ENCODE results near the gene MS4A10.

Gene MS4A10

DNA sequence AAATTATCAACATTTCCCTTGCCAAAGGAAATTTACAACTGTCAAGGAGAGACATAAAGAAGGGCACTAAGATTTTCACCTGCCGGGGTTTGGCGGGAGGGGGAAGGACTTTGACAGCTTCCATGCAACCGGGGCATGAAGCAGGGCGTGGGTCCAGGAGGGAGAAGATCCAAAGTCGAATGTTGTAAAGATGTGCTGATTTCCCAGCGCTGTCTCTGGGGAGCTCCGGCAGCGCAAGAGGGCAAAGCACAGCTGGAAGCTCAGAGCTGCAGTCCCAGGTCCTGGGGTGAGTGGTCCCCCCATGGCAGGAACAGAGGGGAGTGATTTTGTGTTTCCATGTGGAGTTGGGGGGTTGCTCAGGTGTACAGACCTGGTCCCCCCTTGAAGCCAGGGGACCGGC lies at the start of gene MS4A10:
TSS of gene MS4A10 (plus strand) at position 198 of the 400 bp plus-strand sequence. CDS start 5,003 bp downstream, outside the sequence.
- Histone ChIP-seq H3K27ac (ENCODE audit: low read length) (no peak within 1 kb of the TSS), H3K9ac (ENCODE audit: low read length) (no peak within 1 kb of the TSS), H3K9me3 (ENCODE audit: control insufficient read depth, low read depth, low read length) (no peaks in the 10 kb centered on the region), H3K36me3 (ENCODE audit: control insufficient read depth, low read depth, low read length) (no peaks in the 10 kb centered on the region), H3K4me1 (ENCODE audit: control insufficient read depth, low read depth, low read length) (no peaks in the 10 kb centered on the region), H3K4me3 (ENCODE audit: low read length) (no peak within 1 kb of the TSS), H3K27me3 (ENCODE audit: control insufficient read depth, insufficient read depth, low read length) (no peaks in the 10 kb centered on the region)

- Histone ChIP-seq H3K4me3 (ENCODE audit: low read length) (no peak overlapping the region), H3K27ac (ENCODE audit: low read length) (no peak overlapping the region), H3K9ac (ENCODE audit: low read length) (no peak overlapping the region), H3K27me3 (ENCODE audit: control insufficient read depth, insufficient read depth, low read length) (no peaks in the 10 kb centered on the region), H3K4me1 (ENCODE audit: control insufficient read depth, low read depth, low read length) (no peaks in the 10 kb centered on the region), H3K9me3 (ENCODE audit: control insufficient read depth, low read depth, low read length) (no peaks in the 10 kb centered on the region), H3K36me3 (ENCODE audit: control insufficient read depth, low read depth, low read length) (no peaks in the 10 kb centered on the region)
These were observed 46.0 kb upstream of the MS4A10 start for GRCh38 chr11:60739114-60739513.

- Histone ChIP-seq H3K4me1 (ENCODE audit: control insufficient read depth, low read depth, low read length) (no peaks in the 10 kb centered on the region), H3K9me3 (ENCODE audit: control insufficient read depth, low read depth, low read length) (no peaks in the 10 kb centered on the region), H3K4me3 (ENCODE audit: low read length) (no peak overlapping the region), H3K36me3 (ENCODE audit: control insufficient read depth, low read depth, low read length) (no peaks in the 10 kb centered on the region), H3K27ac (ENCODE audit: low read length) (no peak overlapping the region), H3K9ac (ENCODE audit: low read length) (no peak overlapping the region), H3K27me3 (ENCODE audit: control insufficient read depth, insufficient read depth, low read length) (no peaks in the 10 kb centered on the region)
These were observed 44.6 kb upstream of the MS4A10 start for GRCh38 chr11:60740573-60740972.

GRCh38 chr11:60741421-60741820 lies 43.7 kb upstream of the MS4A10 start:
- Histone ChIP-seq H3K27me3 (ENCODE audit: control insufficient read depth, insufficient read depth, low read length) (no peaks in the 10 kb centered on the region), H3K9ac (ENCODE audit: low read length) (no peak overlapping the region), H3K36me3 (ENCODE audit: control insufficient read depth, low read depth, low read length) (no peaks in the 10 kb centered on the region), H3K27ac (ENCODE audit: low read length) (no peak overlapping the region), H3K4me3 (ENCODE audit: low read length) (no peak overlapping the region), H3K9me3 (ENCODE audit: control insufficient read depth, low read depth, low read length) (no peaks in the 10 kb centered on the region), H3K4me1 (ENCODE audit: control insufficient read depth, low read depth, low read length) (no peaks in the 10 kb centered on the region)

- Histone ChIP-seq H3K27me3 (ENCODE audit: control insufficient read depth, insufficient read depth, low read length) (no peaks in the 10 kb centered on the region), H3K9me3 (ENCODE audit: control insufficient read depth, low read depth, low read length) (no peaks in the 10 kb centered on the region), H3K9ac (ENCODE audit: low read length) (no peak overlapping the region), H3K4me1 (ENCODE audit: control insufficient read depth, low read depth, low read length) (no peaks in the 10 kb centered on the region), H3K36me3 (ENCODE audit: control insufficient read depth, low read depth, low read length) (no peaks in the 10 kb centered on the region), H3K4me3 (ENCODE audit: low read length) (no peak overlapping the region), H3K27ac (ENCODE audit: low read length) (no peak overlapping the region)
These were observed 42.1 kb upstream of the MS4A10 start for GRCh38 chr11:60743058-60743457.

- no peaks in the 10 kb centered on the region for H3K36me3 ChIP-seq (ENCODE audit: control insufficient read depth, low read depth, low read length)
- no peaks in the 10 kb centered on the region for H3K9me3 ChIP-seq (ENCODE audit: control insufficient read depth, low read depth, low read length)
These were observed 41.0 kb upstream of the MS4A10 start for GRCh38 chr11:60744114-60744513.

DNA sequence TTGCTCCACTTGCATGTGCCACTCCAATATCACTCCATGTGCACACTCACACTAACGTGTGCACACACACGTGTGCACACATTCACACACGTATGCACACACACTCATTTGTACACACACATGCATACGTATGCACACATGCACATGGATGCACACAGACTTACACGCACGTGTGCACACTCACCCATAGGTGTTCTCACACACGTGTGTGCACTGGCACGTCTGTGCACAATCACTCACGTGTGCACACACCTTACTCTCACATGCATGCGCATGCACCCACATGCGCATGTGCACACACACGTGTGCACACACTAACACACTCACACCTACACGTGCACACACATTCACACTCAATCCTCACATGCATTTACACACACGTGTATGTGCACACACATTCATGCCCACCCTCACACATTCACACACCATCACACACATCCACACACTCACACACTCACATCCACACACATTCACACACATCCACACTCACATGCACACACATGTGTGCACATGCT lies 37.7 kb upstream of the MS4A10 start:
- Histone ChIP-seq H3K4me1 (ENCODE audit: control insufficient read depth, low read depth, low read length) (no peaks in the 10 kb centered on the region), H3K27ac (ENCODE audit: low read length) (no peak overlapping the region), H3K36me3 (ENCODE audit: control insufficient read depth, low read depth, low read length) (no peaks in the 10 kb centered on the region), H3K9ac (ENCODE audit: low read length) (no peak overlapping the region), H3K27me3 (ENCODE audit: control insufficient read depth, insufficient read depth, low read length) (no peaks in the 10 kb centered on the region), H3K4me3 (ENCODE audit: low read length) (no peak overlapping the region), H3K9me3 (ENCODE audit: control insufficient read depth, low read depth, low read length) (no peaks in the 10 kb centered on the region)

More at GRCh38 chr11:60744114-60744513, 41.0 kb upstream of the MS4A10 start:
- no peak overlapping the region for H3K27ac ChIP-seq (ENCODE audit: low read length)
- no peak overlapping the region for H3K9ac ChIP-seq (ENCODE audit: low read length)
- H3K4me3 ChIP-seq (ENCODE audit: low read length) = no peak overlapping the region
- no peaks in the 10 kb centered on the region for H3K4me1 ChIP-seq (ENCODE audit: control insufficient read depth, low read depth, low read length)
- no peaks in the 10 kb centered on the region for H3K27me3 ChIP-seq (ENCODE audit: control insufficient read depth, insufficient read depth, low read length)

DNA sequence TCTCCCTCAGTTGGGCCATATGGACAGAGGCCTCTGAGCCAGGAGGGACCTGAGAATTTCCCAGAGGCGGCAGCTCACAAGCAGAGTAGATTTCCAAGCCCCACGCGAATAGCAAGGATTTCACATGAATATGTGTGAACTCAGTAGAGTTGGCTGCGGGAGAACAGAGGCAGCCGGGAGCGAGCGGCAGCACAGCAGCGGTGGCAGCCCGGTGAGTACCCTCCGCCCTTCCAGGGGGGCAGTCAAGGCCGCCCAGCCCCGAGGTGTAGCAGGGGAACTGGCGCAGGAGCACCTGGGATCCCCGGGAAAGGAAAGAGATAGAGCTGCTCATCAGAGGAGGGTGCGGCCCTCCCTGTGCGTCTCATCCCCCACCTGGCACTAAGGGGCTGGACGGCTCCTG lies 36.9 kb upstream of the MS4A10 start:
- H3K4me3 ChIP-seq (ENCODE audit: low read length) = no peak overlapping the region
- H3K4me1 ChIP-seq (ENCODE audit: control insufficient read depth, low read depth, low read length) = no peaks in the 10 kb centered on the region
- H3K27me3 ChIP-seq (ENCODE audit: control insufficient read depth, insufficient read depth, low read length) = no peaks in the 10 kb centered on the region
- no peak overlapping the region for H3K9ac ChIP-seq (ENCODE audit: low read length)
- no peaks in the 10 kb centered on the region for H3K9me3 ChIP-seq (ENCODE audit: control insufficient read depth, low read depth, low read length)
- H3K36me3 ChIP-seq (ENCODE audit: control insufficient read depth, low read depth, low read length) = no peaks in the 10 kb centered on the region
- H3K27ac ChIP-seq (ENCODE audit: low read length) = no peak overlapping the region

DNA sequence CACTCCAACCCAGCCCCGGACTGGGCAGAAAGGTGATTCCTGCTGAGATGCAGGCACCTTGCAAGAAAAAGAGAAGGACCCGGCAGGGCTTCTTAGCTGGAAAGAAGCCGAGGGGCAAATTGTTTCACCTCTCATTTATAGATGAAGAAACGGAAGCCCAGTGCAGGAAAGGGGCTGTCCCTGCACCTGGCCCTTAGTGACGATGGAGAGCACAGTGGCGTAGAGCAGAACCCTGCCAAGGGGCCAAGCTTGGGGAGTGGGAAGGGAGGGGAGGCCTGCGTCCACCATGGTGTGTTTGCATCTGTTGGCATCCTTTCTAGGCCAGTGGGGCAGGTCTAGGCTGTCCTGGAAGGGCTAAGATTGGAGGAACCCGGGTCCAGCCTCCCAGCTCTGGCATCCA lies 36.3 kb upstream of the MS4A10 start:
- H3K4me3 ChIP-seq (ENCODE audit: low read length) = no peak overlapping the region
- H3K4me1 ChIP-seq (ENCODE audit: control insufficient read depth, low read depth, low read length) = no peaks in the 10 kb centered on the region
- no peak overlapping the region for H3K9ac ChIP-seq (ENCODE audit: low read length)
- H3K36me3 ChIP-seq (ENCODE audit: control insufficient read depth, low read depth, low read length) = no peaks in the 10 kb centered on the region
- H3K27ac ChIP-seq (ENCODE audit: low read length) = no peak overlapping the region
- no peaks in the 10 kb centered on the region for H3K27me3 ChIP-seq (ENCODE audit: control insufficient read depth, insufficient read depth, low read length)
- H3K9me3 ChIP-seq (ENCODE audit: control insufficient read depth, low read depth, low read length) = no peaks in the 10 kb centered on the region

DNA sequence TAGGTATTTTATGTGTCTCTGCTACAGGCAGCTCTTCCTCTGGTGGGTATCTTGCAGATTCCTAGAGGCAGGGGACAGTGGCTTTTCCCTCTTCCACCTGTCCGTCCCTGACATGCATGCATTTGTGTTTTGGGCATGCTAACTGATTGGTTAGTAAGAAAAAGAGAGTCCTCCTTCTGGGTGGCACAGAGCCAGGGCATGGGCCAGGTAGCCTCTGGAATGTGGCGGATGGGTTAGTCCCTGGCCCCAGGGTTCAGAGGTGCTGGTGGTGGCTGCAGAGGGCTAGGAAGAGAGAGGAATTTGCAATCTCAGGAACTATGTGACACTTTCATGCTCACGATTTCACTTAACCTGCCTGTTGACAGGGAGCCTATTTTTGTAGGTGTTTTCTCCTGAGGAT lies 34.2 kb upstream of the MS4A10 start:
- Histone ChIP-seq H3K4me3 (ENCODE audit: low read length) (no peak overlapping the region), H3K27me3 (ENCODE audit: control insufficient read depth, insufficient read depth, low read length) (no peaks in the 10 kb centered on the region), H3K9ac (ENCODE audit: low read length) (no peak overlapping the region), H3K27ac (ENCODE audit: low read length) (no peak overlapping the region), H3K4me1 (ENCODE audit: control insufficient read depth, low read depth, low read length) (no peaks in the 10 kb centered on the region), H3K9me3 (ENCODE audit: control insufficient read depth, low read depth, low read length) (no peaks in the 10 kb centered on the region), H3K36me3 (ENCODE audit: control insufficient read depth, low read depth, low read length) (no peaks in the 10 kb centered on the region)

- Histone ChIP-seq H3K4me1 (ENCODE audit: control insufficient read depth, low read depth, low read length) (no peaks in the 10 kb centered on the region), H3K27ac (ENCODE audit: low read length) (no peak overlapping the region), H3K36me3 (ENCODE audit: control insufficient read depth, low read depth, low read length) (no peaks in the 10 kb centered on the region), H3K9ac (ENCODE audit: low read length) (no peak overlapping the region), H3K4me3 (ENCODE audit: low read length) (no peak overlapping the region), H3K27me3 (ENCODE audit: control insufficient read depth, insufficient read depth, low read length) (no peaks in the 10 kb centered on the region), H3K9me3 (ENCODE audit: control insufficient read depth, low read depth, low read length) (no peaks in the 10 kb centered on the region)
These were observed 31.8 kb upstream of the MS4A10 start for GRCh38 chr11:60753309-60753708.

GRCh38 chr11:60754887-60755286 lies 30.2 kb upstream of the MS4A10 start:
- no peak overlapping the region for H3K9ac ChIP-seq (ENCODE audit: low read length)
- H3K27me3 ChIP-seq (ENCODE audit: control insufficient read depth, insufficient read depth, low read length) = no peaks in the 10 kb centered on the region
- H3K27ac ChIP-seq (ENCODE audit: low read length) = no peak overlapping the region
- H3K36me3 ChIP-seq (ENCODE audit: control insufficient read depth, low read depth, low read length) = no peaks in the 10 kb centered on the region
- H3K9me3 ChIP-seq (ENCODE audit: control insufficient read depth, low read depth, low read length) = no peaks in the 10 kb centered on the region
- no peak overlapping the region for H3K4me3 ChIP-seq (ENCODE audit: low read length)
- no peaks in the 10 kb centered on the region for H3K4me1 ChIP-seq (ENCODE audit: control insufficient read depth, low read depth, low read length)

All from iPS-18a (cell line).